ENCODE measurements around the gene RPL23. TPM values are rescaled to one million over a fixed set of nuclear protein-coding genes. Genes with fewer than 3 reads are reported as not detected.
A peak's percentile ranks its signal among the peaks of the same experiment; 100 is the strongest.

The RPL23 gene
- total and polyA plus RNA-seq, 9 of the 15 experiments (the other 6 are each of a cell fraction or from before 2014, with no cell fraction given) = 1,745 to 3,667 (median 3,096) TPM

DNA sequence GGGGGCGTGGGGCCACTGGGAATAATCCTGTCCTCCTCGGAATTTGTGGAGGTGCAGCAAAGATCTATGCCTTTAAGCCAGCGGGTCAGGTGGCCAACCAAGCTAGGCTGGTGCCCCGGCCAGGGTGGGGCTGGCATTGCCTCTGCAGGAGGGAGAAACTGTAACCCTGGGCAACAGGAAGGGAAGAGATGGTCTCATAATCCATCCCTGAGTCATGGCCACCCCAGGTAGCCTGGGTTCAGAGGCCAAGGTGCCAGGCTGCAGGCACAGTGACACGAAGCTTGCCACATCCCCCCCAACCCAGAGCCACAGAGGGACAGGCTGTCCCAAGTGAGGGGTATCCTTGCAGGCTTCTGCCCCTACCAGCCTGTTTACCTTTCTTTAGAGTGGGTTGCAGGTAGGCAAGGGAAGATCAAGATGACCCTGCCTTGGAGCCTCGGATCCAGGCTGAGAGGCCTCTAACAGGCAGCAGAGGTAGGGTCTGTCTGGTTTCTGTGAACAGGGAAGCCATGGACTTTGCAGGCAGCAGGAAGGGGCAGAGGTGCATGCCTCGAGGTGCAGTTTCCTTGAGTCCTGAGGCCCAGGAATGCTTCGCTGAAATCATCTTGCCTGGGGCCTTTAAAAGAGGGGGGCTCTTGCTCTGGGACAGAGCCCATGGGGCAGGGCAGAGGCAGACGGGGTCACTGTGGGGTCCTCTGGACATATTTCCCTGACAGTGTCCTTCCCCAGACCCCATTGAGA, 20.3 kb upstream of the RPL23 start:
- ATAC-seq (no peak), FAIRE-seq (no peak), DNase-seq (ENCODE audit: extremely low read depth in 1 of 4, low spot score in 3 of 4) (no peak)
- BruUV-seq (replicated peaks) = no TSS peak
- 74% methylated on average over 9 of the region's 9 CpGs for WGBS (ENCODE audit: insufficient coverage, low coverage, missing lambda C conversion rate)
- TF ChIP-seq KLF6 (CRISPR knock-in tag; IDR thresholded peaks at IDR 0.05; ENCODE audit: borderline replicate concordance) (no peak), POLR2AphosphoS2 (IDR thresholded peaks at IDR 0.05; ENCODE audit: low read length) (no peak), RBM22 (IDR thresholded peaks at IDR 0.05; ENCODE audit: low read depth, low read length, poor library complexity, severe bottlenecking) (no peak)
- Histone ChIP-seq H3K9ac (ENCODE audit: insufficient read depth in 1 of 2, low read depth in 2 of 2, low read length in 2 of 2) (peak overlapping the region in 1 of 2 experiments; percentile 78; a peak in 2 of 4 replicates), H2AFZ (ENCODE audit: low read depth, low read length) (no peak overlapping the region), H3K9me1 (ENCODE audit: control insufficient read depth, insufficient read depth, low read length) (peaks cover 17% of the 10 kb centered on the region), H3K4me2 (ENCODE audit: insufficient read depth, low read length) (no peak overlapping the region), H3K27me3 (ENCODE audit: control insufficient read depth in 2 of 2, insufficient read depth in 2 of 2, low read length in 2 of 2) (no peaks in the 10 kb centered on the region), H3K4me3 (no peak overlapping the region), H3K9me3 (replicated peaks; ENCODE audit: control insufficient read depth, insufficient read depth, low read depth, low read length) (no peaks in the 10 kb centered on the region), H3K36me3 (ENCODE audit: control insufficient read depth, insufficient read depth, low read length) (peaks cover 52% of the 10 kb centered on the region), H4K20me1 (replicated peaks; ENCODE audit: control insufficient read depth, insufficient read depth, low read length) (peaks cover 55% of the 10 kb centered on the region), H3K4me1 (replicated peaks in 1 of 2; ENCODE audit: control insufficient read depth in 2 of 2, insufficient read depth in 2 of 2, low read length in 2 of 2) (peaks cover 17 to 47% of the 10 kb centered on the region in 2 experiments), H3K79me2 (ENCODE audit: control insufficient read depth, insufficient read depth, low read length) (peaks cover 76% of the 10 kb centered on the region), H3K27ac (ENCODE audit: extremely low read depth, low read depth, low read length) (no peak overlapping the region)
- in situ Hi-C loops (cut with MboI) = no loop called here
- ChIA-PET CTCF (ENCODE audit: low intra/inter-chr PET ratio) (no interaction called here), POLR2A (interaction anchor here (0.6 to 2.9 kb wide), 7 partner anchors 11 to 197 kb away, joined by 3 to 17 read pairs (median 3); no protein-coding TSS in a partner anchor)
- intact Hi-C loops (cut with micrococcal nuclease) = loop anchor here (5.0 kb wide), 2 partner anchors 53 to 108 kb away; partner anchors contain the start of gene LASP1NB
